ENCODE data around the gene CHRNA10.

Gene CHRNA10

DNA sequence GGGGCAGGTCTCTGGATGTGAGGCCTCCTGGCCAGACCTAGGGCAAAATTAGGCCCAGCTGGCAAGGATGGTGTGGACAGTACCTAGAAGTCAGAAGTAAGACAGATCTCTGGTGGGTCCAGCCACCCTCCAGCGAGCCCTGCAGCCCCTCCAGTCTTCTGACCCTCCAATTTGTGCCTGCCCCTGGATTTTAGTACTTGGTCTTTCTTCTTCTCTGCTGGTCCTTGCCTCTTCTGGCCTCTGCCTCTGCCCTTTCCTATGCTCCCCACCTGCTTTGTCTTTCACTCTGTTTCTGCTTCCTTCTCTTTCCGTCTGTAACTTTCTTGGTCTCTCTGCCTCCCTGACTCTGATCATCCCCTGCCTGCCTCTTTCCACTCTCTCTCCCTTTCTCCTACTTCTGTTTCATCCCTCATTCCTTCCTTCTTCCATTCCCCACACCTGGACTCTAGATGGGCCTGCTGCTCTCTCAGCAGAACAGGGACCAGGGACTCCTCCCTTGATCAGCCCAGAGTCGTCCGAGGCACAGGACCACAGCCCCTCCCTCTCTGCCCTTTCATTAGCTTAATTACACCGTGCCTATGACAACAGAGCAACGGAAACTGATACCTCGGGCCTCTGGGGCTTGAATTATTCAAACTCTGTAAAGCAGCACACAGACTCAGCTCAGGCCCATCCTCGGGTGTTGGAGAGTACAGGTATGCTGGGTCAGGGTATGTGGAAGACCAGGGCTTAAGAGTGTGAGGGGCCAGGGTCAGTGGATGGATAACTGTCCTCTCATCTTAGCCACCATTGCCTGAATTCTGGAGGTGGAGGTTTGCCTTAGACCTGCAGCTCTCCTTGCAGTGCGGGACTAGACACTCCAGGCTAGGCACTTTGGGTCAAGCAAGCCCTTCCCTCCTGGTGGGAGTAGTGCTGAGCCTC lies at the start of gene CHRNA10:
Gene CHRNA10 (minus strand): TSS at position 51 of the 921 bp plus-strand sequence. CDS start 72 bp downstream, outside the sequence.
- no peak for DNase-seq

DNA sequence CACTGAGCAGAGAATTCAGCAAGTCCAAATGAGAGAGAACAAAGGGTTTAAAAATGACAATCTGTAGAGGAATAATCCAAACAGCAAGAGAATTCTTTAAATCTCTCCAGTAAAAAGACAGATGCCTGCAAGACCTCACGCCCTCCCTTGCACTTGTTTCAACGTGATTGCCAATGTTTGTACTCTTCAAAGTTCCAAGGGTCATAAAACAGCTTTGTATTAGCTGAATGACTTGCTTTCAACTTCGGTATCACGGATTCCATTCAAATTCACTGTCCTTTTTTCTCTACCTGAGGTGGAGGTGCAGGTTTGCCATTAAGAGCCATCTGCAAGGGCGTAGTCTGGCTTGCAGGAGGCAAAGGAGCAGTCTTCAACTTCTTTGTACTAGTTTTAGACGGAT lies 41.1 kb upstream of the CHRNA10 start:
- no peak for DNase-seq

GRCh38 chr11:3710485-3711259 lies 39.5 kb upstream of the CHRNA10 start:
- no peak for DNase-seq

- DNase-seq = no peak
Observed at GRCh38 chr11:3709977-3710376, 38.8 kb upstream of the CHRNA10 start.

DNA sequence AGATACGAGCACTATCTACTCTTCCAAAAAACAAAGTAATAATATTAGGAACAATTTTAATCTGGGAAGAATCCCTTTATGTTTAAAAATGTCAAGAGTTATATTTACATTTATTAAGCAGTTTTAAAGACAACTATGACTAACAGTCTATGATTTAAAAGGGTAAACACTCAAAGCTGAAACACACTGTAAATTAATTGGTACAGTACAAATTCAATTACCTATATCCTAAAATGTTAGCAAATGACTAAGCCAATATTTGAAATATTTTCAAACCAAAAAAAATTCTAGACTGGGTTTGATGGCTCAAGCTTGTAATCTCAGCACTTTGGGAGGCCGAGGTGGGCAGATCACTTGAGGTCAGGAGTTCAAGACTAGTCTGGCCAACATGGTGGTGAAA lies 36.0 kb upstream of the CHRNA10 start:
- no peak for DNase-seq

DNA sequence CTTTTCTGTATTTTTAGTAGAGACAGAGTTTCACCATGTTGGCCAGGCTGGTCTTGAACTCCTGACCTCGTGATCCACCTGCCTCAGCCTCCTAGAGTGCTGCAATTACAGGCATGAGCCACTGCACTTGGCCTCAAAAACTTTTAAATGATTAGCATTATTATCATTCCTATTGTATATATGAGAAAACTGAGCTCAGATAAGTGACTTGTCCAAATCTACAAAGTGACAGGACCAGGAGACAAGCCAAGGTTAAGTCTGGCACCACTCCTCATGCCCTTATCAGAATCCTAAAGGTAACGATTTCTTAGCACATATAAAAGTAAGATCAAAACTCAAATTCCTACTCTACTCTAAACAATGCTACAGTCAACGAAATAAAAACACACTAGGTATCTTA lies 32.2 kb upstream of the CHRNA10 start:
- no peak for DNase-seq

DNA sequence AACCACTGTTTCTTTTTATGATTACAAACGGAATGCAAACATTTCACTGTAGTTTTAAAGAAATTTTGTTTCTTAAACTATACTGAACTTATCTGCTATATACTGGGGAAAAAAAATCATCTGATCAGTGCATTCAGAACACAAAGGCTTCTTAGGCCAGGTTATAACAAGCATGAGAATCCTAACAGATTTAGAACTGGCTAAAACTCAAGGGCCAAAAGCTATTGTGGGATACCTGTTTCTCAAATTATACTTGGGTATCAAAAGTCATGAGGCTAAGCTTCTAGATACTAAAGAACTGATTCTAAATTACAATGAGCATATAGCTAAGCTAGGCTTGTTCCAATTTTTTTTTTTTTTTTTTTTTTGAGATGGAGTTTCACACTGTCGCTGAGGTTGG lies 29.7 kb upstream of the CHRNA10 start:
- DNase-seq = no peak

GRCh38 chr11:3700410-3700809 lies 29.2 kb upstream of the CHRNA10 start:
- DNase-seq = no peak

DNA sequence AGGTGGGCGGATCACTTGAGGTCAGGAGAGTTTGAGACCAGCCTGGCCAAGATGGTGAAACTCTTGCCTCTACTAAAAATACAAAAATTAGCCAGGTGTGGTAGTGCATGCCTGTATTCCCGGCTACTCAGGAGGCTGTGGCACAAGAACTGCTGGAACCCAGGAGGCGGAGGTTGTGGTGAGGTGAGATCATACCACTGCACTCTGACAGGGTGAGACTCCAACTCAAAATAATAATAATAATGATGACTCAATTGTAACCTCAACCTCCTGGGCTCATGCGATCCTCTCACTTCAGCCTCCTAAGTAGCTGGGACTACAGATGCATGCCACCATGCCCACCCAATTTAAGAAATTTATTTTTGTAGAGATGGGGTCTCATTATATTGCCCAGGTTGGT lies 15.6 kb upstream of the CHRNA10 start:
- no peak for DNase-seq

DNA sequence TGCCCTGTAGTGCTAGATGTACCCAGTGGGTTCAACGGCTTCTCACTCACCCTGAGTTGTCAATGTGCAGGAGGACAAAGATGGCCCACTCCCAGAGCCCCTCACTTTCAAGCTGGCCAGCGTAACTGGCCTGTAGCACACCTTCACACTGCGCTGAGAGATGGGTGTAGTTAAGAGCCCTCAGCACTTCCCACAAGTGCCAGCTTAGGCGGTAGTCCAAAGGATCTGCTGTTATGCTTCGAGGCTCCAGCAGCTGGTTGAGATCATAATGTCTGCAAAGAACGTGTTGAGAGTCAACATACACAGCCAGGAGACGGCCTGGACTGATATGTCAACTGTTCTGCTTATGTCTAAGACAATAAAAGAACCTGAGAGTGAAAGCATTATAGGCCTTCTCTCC lies 14.7 kb upstream of the CHRNA10 start:
- no peak for DNase-seq

DNA sequence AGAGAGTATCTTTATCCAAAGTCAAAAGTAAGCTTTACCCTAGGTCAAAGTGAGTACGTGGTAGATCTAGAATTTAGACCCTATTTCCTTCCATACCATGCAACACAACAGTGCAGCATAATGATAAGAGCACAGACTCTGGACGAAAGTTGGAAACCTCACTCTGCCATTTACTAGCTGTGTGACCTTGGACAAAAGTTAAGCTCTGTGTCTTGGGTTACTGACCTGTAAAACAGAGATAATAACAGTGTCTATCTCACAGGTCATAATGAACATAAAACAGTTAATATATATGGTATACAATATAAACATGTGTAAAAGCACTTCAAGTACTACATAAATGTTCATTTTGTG lies 13.6 kb upstream of the CHRNA10 start:
- DNase-seq = no peak

DNA sequence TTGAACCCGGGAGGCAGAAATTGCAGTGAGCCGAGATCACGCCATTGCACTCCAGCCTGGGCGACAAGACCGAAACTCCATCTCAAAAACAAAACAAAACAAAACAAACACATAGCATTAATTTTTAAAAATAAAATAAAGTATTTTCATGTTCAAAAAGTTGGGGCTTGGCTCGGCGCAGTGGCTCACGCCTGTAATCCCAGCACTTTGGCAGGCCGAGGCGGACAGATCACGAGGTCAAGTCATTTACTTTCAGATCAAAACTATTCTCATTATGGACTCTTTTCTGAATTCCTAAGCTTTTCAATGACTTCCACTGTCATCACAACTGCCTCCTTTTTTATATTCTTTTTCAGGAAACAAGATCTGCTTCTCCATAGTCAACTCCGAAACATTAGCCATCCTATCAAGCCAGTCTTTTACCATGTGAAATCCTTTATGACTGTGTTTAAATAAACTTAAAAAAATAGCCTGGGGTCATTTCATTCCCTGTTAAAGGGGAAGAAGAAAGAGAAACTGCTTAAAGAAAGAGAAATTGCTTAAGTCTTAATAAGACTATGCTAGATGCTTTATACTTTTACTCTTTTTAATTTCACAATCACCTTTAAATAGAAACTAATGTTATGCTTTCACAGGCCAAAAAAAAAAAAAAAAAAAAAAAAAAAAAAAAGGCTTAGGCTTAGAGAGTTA lies 13.1 kb upstream of the CHRNA10 start:
- no peak for DNase-seq

DNA sequence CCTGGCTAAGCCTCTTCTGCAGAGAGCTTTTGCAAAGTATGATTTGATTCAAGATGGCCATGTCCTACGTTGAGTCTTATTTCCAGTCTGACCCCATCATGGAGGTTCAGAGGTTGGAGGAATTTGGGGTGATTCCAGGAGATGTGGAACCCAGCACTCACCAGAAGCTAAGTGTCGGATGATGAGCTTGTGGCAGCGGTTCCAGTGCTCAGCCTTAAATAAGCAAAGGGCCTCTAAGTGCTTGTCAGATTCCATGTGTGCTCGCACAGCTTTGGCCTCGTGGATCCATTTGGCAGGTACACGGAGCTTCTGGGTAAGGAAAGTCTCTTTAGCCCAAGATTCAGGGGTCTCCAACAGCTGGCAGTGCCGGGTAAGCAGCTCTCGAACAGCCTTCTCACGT lies 11.9 kb upstream of the CHRNA10 start:
- DNase-seq = no peak

DNA sequence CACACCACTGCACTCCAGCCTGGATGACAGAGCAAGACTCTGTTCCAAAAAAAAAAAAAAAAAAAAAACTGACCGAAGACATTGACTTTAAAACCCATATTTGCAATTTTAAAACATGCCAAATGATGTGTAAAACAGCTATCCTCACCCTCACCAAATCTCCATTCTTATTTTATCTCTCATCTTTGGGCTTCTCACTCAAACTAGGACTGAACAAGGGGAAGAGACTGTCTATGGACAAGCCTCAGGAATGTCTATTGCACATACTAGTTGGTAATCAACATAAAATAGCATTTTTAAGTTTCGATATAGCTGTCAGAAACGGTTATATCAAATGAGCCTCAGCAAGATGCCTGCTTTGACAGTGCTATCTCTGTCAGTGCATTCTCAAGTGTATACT lies 7.9 kb upstream of the CHRNA10 start:
- DNase-seq = no peak

DNA sequence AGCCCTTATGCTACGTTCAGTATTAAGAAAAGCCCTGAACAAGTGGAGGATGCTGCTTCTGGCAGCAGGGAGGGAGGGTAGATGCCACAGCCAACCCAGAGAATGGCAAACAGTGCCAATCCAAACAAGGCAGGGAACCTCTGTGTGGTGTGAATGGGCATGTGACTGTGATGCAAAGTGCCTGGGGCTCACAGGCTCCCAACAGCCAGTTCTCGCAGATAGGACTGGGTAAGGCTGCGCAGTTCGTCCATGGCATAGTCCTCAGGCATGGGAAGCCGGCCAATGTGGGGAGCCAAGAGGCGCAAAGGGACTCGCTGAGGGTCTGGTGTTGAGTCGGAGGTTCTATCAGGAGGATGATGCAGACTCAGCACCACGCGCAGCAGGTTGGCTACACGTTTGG lies 4.8 kb upstream of the CHRNA10 start:
- DNase-seq = no peak

DNA sequence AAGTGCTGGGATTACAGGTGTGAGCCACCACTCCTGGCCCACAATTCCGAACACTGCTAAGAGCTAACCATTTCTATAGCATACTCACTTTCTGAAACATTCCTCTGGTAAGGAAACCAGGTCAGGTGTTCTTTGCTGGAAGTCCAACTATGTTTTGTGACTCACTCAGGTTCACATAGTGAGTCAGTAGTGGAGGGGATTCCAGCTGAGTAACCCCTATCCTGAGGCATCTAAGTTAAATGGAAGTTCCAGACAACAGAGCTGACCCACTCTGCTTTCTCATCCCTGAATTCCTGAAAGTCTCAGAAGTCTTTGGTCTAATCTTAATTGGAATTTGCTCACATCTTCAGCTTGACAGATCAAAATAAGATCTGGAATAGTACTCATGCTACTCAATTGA lies 3.0 kb upstream of the CHRNA10 start:
- DNase-seq = no peak

DNA sequence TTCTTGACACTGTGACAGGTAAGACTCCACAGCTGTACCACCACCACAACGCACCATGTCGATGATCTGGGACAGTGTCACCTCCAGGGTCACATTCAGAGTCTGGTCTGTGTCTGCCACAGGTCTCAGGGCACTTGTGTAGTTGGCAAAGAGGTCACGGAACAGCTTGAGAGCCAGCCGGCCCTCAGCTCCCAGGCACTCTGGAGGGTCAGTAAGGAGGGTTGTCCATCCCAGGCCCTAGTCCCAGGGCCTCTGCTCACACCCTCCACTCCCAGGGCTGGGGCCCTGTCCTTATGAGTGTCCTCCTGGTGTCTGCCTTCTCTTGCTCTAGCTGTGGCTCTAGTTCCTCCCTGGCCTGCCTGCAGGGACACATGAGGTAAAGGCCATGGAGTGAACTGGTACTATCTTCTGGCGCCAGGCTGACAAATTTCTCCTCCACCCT lies 1.4 kb downstream of the CHRNA10 start:
- no peak for DNase-seq

GRCh38 chr11:3669128-3669527 lies 2.1 kb downstream of the CHRNA10 start:
- no peak for DNase-seq

- no peak for DNase-seq
Observed at GRCh38 chr11:3667149-3668035, 3.8 kb downstream of the CHRNA10 start.

GRCh38 chr11:3666023-3666530 lies 5.1 kb downstream of the CHRNA10 start:
- no peak for DNase-seq

DNA sequence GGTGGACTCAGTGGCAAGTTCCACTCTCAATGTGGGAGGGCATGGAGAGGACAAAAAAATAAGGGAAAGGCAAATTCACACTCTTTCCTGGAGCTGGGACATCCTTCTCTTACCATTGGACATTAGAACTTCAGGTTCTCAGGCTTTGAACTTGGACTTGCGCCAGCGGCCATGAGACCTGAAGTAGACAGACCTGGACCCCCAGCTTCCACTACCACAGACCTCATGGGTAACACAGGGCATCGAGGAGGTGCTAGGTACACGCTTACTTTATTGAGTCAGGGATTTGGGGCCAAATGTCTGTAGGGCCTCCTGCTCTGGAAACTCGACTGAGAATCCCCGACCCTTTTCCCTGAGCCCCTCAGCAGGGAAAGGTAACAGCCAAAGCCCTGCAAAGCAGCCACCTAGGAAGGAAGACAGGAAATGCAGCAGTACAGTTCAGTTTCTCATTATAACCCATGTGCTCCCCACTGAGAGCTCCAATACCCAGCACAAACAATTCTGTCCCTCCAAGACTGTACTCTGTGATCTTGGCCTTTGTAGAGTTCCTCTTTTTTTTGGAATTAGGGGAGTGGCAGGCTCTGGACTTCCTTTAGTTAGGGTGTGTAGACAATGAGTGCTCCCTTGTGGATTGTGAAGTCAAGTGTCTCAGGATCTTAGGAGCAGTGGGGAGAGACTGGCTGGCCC lies 5.7 kb downstream of the CHRNA10 start:
- DNase-seq = no peak
